Left lobe of liver (tissue), 2 donors: ENCODE data around the gene LCE3E. TPM values are rescaled to one million over a fixed set of nuclear protein-coding genes. Genes with fewer than 3 reads are reported as not detected.
A peak's percentile ranks its signal among the peaks of the same experiment; 100 is the strongest.
"Not testable (repeated sequence)": the region's sequence is repeated elsewhere in the genome, so short reads cannot be mapped to it uniquely, and the experiment has no call there.

Source experiments
- ATAC-seq: fragments of 200-7000 bp; cut with Tn5 transposase; one replicate; pipeline ENCODE4 v1.9.1; 2020; ENCODE audit warnings: mild to moderate bottlenecking, moderate library complexity
- DNase-seq: peaks from one replicate; pipeline ENCODE4 v3.0.0-alpha.2; 2020; ENCODE audit warnings: low spot score
- total RNA-seq: library from RNA; stranded (reverse); gene quantifications from one replicate; pipeline ENCODE4 v1.2.1, GENCODE V29; 2021
- donor health status: DM: no; HTN: no; CAD: no; lungs with moderate emphysema.
- donor health status: DM: no; HTN: yes; CAD: no.

LCE3E gene
- not detected for total RNA-seq

DNA sequence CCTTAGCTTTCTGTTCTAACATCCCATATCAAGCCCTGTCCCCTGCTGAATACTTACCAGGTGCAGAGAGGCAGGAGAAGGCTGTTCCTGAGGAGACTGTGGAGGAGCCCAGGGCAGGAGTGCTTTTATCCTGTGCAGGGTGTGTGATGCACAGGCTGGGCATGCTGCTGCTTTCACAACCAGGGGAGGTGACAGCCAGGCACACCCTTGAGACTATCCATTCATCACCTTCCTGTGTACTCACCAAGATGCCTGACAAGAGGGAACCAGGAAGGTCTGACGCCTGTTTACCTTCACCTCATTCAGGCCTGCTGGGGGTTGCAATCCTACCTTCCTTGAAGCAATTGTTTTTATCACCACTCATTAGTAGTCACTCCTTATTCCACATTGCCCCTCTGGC lies at the start of gene LCE3E:
Gene LCE3E, minus strand, starts transcription at position 100 of the 400 bp plus-strand sequence. CDS start 572 bp downstream, outside the sequence.
- DNase-seq (no peak), ATAC-seq (no peak)

DNA sequence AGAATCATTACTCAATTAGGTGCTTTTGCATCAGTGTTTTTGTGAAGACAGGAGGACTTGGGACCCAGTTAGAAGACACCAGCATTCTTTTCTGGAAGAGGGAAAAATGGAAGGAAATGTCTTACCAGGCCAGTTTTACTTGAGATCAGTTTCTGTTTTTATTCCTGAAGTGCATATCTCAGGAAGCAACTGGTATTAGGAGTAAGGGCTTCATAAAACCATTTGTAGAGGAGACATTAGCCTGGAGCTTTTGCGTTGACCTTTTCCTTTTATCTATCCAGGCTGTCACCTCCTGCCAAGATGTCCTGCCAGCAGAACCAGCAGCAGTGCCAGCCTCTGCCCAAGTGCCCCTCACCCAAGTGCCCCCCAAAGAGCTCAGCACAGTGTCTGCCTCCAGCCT lies 46.9 kb upstream of the LCE3E start, which contains the start of gene LCE3B:
Gene LCE3B, plus strand, starts transcription at position 301 of the 400 bp plus-strand sequence. Its CDS starts 0 bp downstream, at position 301.
- DNase-seq (no peak), ATAC-seq (no peak)

- DNase-seq (no peak), ATAC-seq (no peak)
Measured at GRCh38 chr1:152599934-152600333, 33.4 kb upstream of the LCE3E start, which contains the start of gene LCE3C. TSS of gene LCE3C (plus strand) at chr1:152600234. CDS start at chr1:152600732, 498 bp downstream.

DNA sequence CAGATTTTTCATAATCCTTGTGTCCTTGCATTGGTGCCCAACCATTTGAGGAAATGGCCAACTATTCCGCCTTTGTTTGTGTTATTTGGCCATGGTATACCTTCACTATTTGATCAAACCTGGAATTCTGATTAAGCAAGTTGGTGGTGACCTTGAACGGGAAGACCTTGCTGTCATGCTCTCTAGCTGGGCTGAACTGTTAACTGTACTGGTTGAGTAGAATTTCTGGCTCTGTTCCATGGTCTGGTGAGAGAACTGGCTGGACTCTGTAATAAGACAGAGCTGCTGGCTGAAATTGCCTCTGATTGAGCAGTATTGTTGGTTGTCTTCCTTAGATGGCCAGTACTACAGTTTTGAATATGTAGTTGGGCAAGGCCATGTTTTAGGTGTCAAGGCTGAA lies 30.4 kb upstream of the LCE3E start:
- ATAC-seq, result no peak
- no peak for DNase-seq

DNA sequence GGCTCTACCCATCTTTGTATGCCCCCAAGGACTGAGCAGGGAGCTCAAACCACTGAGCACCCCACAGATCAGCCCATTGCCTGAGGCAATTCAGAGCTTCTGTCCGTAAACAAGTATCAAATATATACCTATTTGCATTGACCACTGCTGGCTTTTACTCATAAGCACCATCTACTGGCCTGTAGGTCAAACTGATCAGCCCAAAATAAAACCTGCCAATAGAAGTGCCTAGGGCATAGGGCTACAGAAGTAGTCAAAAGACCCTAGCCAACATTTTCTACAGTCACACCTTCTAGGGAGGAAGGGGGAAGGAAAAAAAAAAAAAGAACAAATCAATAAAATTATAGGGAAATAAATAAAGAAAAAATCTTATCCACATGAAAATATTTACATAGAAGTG lies 19.0 kb upstream of the LCE3E start:
- DNase-seq (no peak), ATAC-seq (no peak)

- ATAC-seq, result no peak
Measured at GRCh38 chr1:152582647-152583046, 16.1 kb upstream of the LCE3E start.

DNA sequence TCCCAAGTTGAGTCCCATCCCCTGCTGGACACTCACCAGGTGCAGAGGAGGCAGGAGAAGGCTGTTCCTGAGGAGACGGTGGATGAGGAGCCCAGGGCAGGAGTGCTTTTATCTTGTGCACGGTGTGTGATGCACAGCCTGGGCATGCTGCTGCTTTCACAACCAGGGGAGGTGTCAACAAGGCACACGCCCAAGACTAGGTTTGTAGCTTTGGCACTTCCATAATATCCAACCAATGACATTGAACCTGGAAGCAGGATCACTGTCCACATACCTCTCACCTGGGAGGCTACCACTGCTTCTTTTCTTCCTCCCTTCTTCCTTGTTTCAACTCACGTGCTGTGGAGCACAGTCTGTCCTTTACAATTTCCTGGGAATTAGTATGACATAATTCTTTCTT lies 13.9 kb upstream of the LCE3E start, which contains the start of gene LCE3D:
Gene LCE3D, minus strand, starts transcription at position 84 of the 400 bp plus-strand sequence. CDS start 580 bp downstream, outside the sequence.
- ATAC-seq (no peak), DNase-seq (no peak)

More at GRCh38 chr1:152582647-152583046, 16.1 kb upstream of the LCE3E start:
- DNase-seq, result no peak

DNA sequence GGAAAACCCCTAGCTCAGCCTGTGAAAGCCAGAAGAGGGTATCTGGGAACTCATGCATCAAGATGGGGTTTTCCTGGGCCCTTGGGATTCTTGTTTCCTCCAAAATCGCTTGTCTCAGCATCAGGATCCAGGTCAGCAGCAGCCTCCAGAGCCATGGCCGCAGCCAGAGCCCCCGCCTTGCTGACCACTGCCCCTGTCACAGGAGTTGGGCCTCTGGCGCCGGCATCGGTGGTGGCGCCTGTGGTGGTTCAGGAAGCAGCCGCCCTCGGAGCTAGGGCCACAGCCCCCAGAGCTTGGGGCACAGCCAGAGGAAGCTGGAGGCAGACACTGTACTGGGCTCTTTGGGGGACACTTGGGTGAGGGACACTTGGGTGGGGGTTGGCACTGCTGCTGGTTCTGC lies 12.9 kb upstream of the LCE3E start:
- DNase-seq, ATAC-seq: not testable (repeated sequence)

GRCh38 chr1:152577168-152577567 lies 10.6 kb upstream of the LCE3E start:
- DNase-seq (no peak), ATAC-seq (no peak)

DNA sequence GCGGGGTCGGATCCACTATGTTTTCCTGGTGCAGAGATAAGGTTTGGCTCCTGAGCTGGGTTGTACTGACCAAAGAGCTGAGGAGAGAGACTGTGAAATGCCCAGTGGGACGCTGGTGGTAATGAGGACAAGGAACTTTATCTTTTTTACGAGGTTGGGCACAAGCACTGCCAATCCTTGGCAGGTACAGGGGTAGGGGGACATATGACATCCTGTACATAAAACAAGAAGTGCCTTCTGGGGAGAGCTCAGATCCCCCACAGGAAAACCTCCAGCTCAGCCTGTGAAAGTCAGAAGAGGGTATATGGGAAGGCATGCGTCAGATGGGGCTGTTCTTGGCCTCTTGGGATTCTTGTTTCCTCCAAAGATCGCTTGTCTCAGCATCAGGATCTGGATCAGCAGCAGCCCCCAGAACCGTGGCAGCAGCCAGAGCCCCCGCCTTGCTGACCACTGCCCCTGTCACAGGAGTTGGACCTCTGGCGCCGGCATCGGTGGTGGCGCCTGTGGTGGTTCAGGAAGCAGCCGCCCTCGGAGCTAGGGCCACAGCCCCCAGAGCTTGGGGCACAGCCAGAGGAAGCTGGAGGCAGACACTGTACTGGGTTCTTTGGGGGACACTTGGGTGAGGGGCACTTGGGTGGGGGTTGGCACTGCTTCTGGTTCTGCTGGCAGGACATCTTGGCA lies 905 bp downstream of the LCE3E start:
- DNase-seq (no peak), ATAC-seq (no peak)

DNA sequence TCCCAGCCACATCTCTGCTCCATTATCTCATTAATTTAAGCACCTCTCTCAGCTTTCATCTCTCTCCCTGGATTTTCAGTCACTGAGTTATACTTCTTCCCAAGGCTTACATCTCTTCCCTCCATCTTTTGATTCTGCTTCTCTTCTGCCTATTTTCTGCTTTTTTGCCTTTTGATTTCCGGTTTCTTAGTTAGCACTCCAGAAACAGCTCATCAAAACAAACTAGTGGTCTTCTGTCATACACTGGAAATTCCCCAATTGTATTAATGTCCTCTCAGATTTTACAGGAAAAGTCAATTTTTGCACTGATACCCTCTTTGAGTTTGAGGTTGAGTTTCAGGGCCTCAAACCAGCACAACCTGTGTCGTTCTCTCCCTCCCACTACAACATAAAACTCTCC lies 1.5 kb downstream of the LCE3E start:
- DNase-seq (no peak), ATAC-seq (no peak)

DNA sequence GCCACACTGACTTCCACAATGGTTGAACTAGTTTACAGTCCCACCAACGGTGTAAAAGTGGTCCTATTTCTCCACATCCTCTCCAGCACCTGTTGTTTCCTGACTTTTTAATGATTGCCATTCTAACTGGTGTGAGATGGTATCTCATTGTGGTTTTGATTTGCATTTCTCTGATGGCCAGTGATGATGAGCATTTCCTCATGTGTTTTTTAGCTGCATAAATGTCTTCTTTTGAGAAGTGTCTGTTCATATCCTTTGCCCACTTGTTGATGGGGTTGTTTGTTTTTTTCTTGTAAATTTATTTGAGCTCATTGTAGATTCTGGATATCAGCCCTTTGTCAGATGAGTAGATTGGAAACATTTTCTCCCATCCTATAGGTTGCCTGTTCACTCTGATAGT lies 18.2 kb downstream of the LCE3E start:
- ATAC-seq, DNase-seq: not testable (repeated sequence)

GRCh38 chr1:152546704-152547103 lies 19.9 kb downstream of the LCE3E start:
- DNase-seq (no peak), ATAC-seq (no peak)

DNA sequence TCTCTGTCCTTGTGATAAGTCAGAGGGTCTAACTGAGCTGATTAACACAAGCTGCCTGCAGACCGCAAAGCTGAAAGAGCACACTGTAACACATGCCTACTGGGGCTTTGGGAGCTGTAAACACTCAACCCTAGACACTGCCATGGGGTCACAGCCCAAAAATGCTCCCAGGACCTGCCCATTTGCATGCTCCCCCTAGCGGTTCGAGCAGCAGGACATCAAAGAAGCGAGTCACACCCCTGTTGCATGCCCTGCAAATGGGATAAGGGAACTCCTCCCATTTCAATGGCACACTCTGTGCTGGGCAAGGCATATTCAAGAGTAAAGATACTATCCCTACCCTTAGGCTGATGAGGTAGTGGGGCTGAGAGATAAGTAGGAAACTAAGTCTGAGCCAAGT lies 22.8 kb downstream of the LCE3E start:
- DNase-seq, result no peak
- peak; percentile 26 for ATAC-seq

DNA sequence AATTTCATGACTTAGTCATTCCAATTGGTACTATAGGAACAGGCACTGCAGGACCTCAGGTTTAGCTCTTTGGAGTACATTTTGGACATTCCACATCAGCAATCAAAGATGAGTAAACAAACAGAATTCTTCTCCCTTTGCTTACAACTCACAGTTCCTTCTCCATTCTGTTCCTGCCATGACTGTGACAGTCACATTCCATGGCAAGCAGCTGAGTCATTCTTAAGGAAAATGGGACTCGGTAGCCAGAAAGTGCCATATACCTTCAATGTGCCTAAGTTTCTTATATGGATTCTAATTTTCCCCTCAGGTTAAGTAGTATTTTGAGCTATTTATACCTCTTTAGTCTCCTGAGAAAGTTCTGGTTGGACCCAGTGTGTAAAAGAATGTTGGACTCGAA lies 26.7 kb downstream of the LCE3E start:
- DNase-seq, result no peak
- ATAC-seq, result no peak

DNA sequence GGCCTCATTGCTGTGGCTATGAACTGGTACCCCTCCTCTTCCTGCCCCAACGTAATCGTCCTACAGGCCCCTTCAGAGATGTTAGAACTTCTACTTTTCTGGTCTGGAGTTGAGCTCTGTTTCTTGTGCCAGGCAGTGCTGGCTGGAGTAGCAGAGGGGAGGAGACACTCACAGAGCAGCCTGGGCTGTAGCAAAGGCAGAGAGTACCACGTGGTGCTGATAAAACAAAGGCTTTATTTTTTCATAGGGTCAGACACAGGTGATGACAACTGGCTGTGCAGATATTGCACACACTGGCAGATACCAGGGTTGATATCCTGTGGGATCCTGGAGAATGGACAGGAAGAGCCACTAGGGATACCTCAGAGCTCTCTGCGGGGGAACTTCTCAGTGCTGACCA lies 29.1 kb downstream of the LCE3E start:
- DNase-seq (no peak), ATAC-seq (peak; percentile 50)

GRCh38 chr1:152535774-152536173 lies 30.8 kb downstream of the LCE3E start:
- no peak for DNase-seq
- ATAC-seq, result no peak

GRCh38 chr1:152533327-152533938 lies 33.1 kb downstream of the LCE3E start:
- ATAC-seq, result peak; percentile 84
- DNase-seq, result peak; percentile 53

GRCh38 chr1:152525080-152525641 lies 41.4 kb downstream of the LCE3E start:
- ATAC-seq (peak; percentile 47), DNase-seq (no peak)

GRCh38 chr1:152520561-152521090 lies 46.0 kb downstream of the LCE3E start:
- ATAC-seq, result no peak
- no peak for DNase-seq

GRCh38 chr1:152519851-152520250 lies 46.7 kb downstream of the LCE3E start:
- ATAC-seq (no peak), DNase-seq (no peak)
